Measurements from ENCODE around the gene MCTP1. TPM values are rescaled to one million over a fixed set of nuclear protein-coding genes. Genes with fewer than 3 reads are reported as not detected.

The MCTP1 gene
- 63.6 and 192 TPM in 2 replicates for total RNA-seq

- no peak for DNase-seq (ENCODE audit: low read depth, low spot score)
These were observed at the start of gene MCTP1 for GRCh38 chr5:95284572-95285408. TSS of gene MCTP1 (minus strand) at chr5:95285094.

GRCh38 chr5:95332158-95332557 lies 47.3 kb upstream of the MCTP1 start:
- no peak for DNase-seq (ENCODE audit: low read depth, low spot score)

- no peak for DNase-seq (ENCODE audit: low read depth, low spot score)
These were observed 46.5 kb upstream of the MCTP1 start for GRCh38 chr5:95331358-95331757.

GRCh38 chr5:95327211-95327610 lies 42.3 kb upstream of the MCTP1 start:
- no peak for DNase-seq (ENCODE audit: low read depth, low spot score)

- no peak for DNase-seq (ENCODE audit: low read depth, low spot score)
These were observed 32.8 kb upstream of the MCTP1 start for GRCh38 chr5:95317687-95318086.

GRCh38 chr5:95317085-95317484 lies 32.2 kb upstream of the MCTP1 start:
- no peak for DNase-seq (ENCODE audit: low read depth, low spot score)

- DNase-seq (ENCODE audit: low read depth, low spot score), result no peak
These were observed 19.8 kb upstream of the MCTP1 start for GRCh38 chr5:95304711-95305110.

GRCh38 chr5:95298651-95299050 lies 13.8 kb upstream of the MCTP1 start:
- DNase-seq (ENCODE audit: low read depth, low spot score), result no peak

GRCh38 chr5:95296291-95296690 lies 11.4 kb upstream of the MCTP1 start:
- DNase-seq (ENCODE audit: low read depth, low spot score), result no peak

GRCh38 chr5:95285409-95285755 lies 488 bp upstream of the MCTP1 start:
- DNase-seq (ENCODE audit: low read depth, low spot score), result no peak

GRCh38 chr5:95283761-95284571 lies 928 bp downstream of the MCTP1 start:
- no peak for DNase-seq (ENCODE audit: low read depth, low spot score)

- no peak for DNase-seq (ENCODE audit: low read depth, low spot score)
These were observed 1.8 kb downstream of the MCTP1 start for GRCh38 chr5:95283022-95283615.

GRCh38 chr5:95281226-95281625 lies 3.7 kb downstream of the MCTP1 start:
- DNase-seq (ENCODE audit: low read depth, low spot score), result no peak

GRCh38 chr5:95280401-95281095 lies 4.3 kb downstream of the MCTP1 start:
- DNase-seq (ENCODE audit: low read depth, low spot score), result no peak

GRCh38 chr5:95274011-95274410 lies 10.9 kb downstream of the MCTP1 start:
- DNase-seq (ENCODE audit: low read depth, low spot score), result no peak

GRCh38 chr5:95272316-95272929 lies 12.5 kb downstream of the MCTP1 start:
- DNase-seq (ENCODE audit: low read depth, low spot score), result no peak

GRCh38 chr5:95262933-95263660 lies 21.8 kb downstream of the MCTP1 start:
- DNase-seq (ENCODE audit: low read depth, low spot score), result no peak

GRCh38 chr5:95261437-95262175 lies 23.3 kb downstream of the MCTP1 start:
- DNase-seq (ENCODE audit: low read depth, low spot score), result no peak

GRCh38 chr5:95256991-95257390 lies 27.9 kb downstream of the MCTP1 start:
- no peak for DNase-seq (ENCODE audit: low read depth, low spot score)

- DNase-seq (ENCODE audit: low read depth, low spot score), result no peak
These were observed 28.4 kb downstream of the MCTP1 start for GRCh38 chr5:95256446-95256845.

Measured in pulmonary artery endothelial cell (primary cell).